Activated gamma-delta T cell treated with Interleukin-2 at 50 U/mL for 16 hours (primary cell): ENCODE results near the gene CDC42BPA.

Experiments used
- DNase-seq: peaks from one replicate; pipeline ENCODE4 v3.0.0-alpha.2; 2020

CDC42BPA gene

GRCh38 chr1:227335242-227336020, 17.1 kb upstream of the CDC42BPA start:
- DNase-seq, result no peak

GRCh38 chr1:227333423-227333822, 15.1 kb upstream of the CDC42BPA start:
- no peak for DNase-seq

- DNase-seq, result no peak
Measured at GRCh38 chr1:227330279-227331076, 12.2 kb upstream of the CDC42BPA start.

GRCh38 chr1:227328405-227329019, 10.2 kb upstream of the CDC42BPA start:
- DNase-seq, result no peak

GRCh38 chr1:227325156-227325555, 6.9 kb upstream of the CDC42BPA start:
- DNase-seq, result no peak

- DNase-seq, result no peak
Measured at GRCh38 chr1:227323967-227324268, 5.6 kb upstream of the CDC42BPA start.

GRCh38 chr1:227323171-227323966, 5.1 kb upstream of the CDC42BPA start:
- no peak for DNase-seq

GRCh38 chr1:227322376-227322775, 4.1 kb upstream of the CDC42BPA start:
- DNase-seq, result no peak

- no peak for DNase-seq
Measured at GRCh38 chr1:227321035-227321434, 2.7 kb upstream of the CDC42BPA start.

- DNase-seq, result no peak
Measured at GRCh38 chr1:227320476-227320875, 2.2 kb upstream of the CDC42BPA start.

- no peak for DNase-seq
Measured at GRCh38 chr1:227318853-227319607, 738 bp upstream of the CDC42BPA start.

- no peak for DNase-seq
Measured at GRCh38 chr1:227317523-227318015, 723 bp downstream of the CDC42BPA start.

GRCh38 chr1:227317011-227317451, 1.3 kb downstream of the CDC42BPA start:
- no peak for DNase-seq

GRCh38 chr1:227316456-227316855, 1.8 kb downstream of the CDC42BPA start:
- no peak for DNase-seq

GRCh38 chr1:227315629-227316346, 2.5 kb downstream of the CDC42BPA start:
- DNase-seq, result no peak

GRCh38 chr1:227314014-227314848, 4.1 kb downstream of the CDC42BPA start:
- no peak for DNase-seq

- DNase-seq, result no peak
Measured at GRCh38 chr1:227312361-227313025, 5.8 kb downstream of the CDC42BPA start.

GRCh38 chr1:227311389-227312001, 6.8 kb downstream of the CDC42BPA start:
- no peak for DNase-seq
